ENCODE data around the gene CPAMD8. TPM values are rescaled to one million over a fixed set of nuclear protein-coding genes. Genes with fewer than 3 reads are reported as not detected.
"Not testable (repeated sequence)": the region's sequence is repeated elsewhere in the genome, so short reads cannot be mapped to it uniquely, and the experiment has no call there.

Gene CPAMD8
- total RNA-seq, 2 donors from 2014 or later: 134 to 216 TPM

GRCh38 chr19:16942583-16942982 is 84.0 kb downstream of the CPAMD8 start:
- Histone ChIP-seq H3K27ac (no peak overlapping the region), H3K4me1 (replicated peaks) (no peaks in the 10 kb centered on the region), H3K36me3 (no peaks in the 10 kb centered on the region), H3K27me3 (replicated peaks; ENCODE audit: insufficient read depth) (no peaks in the 10 kb centered on the region), H3K9me3 (no peaks in the 10 kb centered on the region), H3K4me3 (no peak overlapping the region)
- WGBS: 64% methylated on average over 6 of the region's 6 CpGs
- intact Hi-C loops (cut with DNase I): no loop called here
- DNase-seq (ENCODE audit: low spot score): no peak
- TF ChIP-seq CTCF (IDR thresholded peaks at IDR 0.05): no peak
- TF ChIP-seq POLR2A (IDR thresholded peaks at IDR 0.05): no peak
- no peak for TF ChIP-seq POLR2AphosphoS5 (IDR thresholded peaks at IDR 0.05)

GRCh38 chr19:16940626-16941025 is 86.0 kb downstream of the CPAMD8 start:
- no peak overlapping the region for H3K4me3 ChIP-seq
- H3K9me3 ChIP-seq: no peaks in the 10 kb centered on the region
- intact Hi-C loops (cut with DNase I): no loop called here
- no peaks in the 10 kb centered on the region for H3K27me3 ChIP-seq (replicated peaks; ENCODE audit: insufficient read depth)
- no peaks in the 10 kb centered on the region for H3K36me3 ChIP-seq
- H3K4me1 ChIP-seq (replicated peaks): no peaks in the 10 kb centered on the region
- H3K27ac ChIP-seq: no peak overlapping the region
- DNase-seq (ENCODE audit: low spot score): no peak
- TF ChIP-seq POLR2AphosphoS5 (IDR thresholded peaks at IDR 0.05) (no peak), CTCF (IDR thresholded peaks at IDR 0.05) (no peak)
- WGBS: 87% methylated on average over 9 of the region's 9 CpGs

GRCh38 chr19:16940063-16940462 is 86.5 kb downstream of the CPAMD8 start:
- DNase-seq (ENCODE audit: low spot score): not testable (repeated sequence)

GRCh38 chr19:16938211-16938610 is 88.4 kb downstream of the CPAMD8 start:
- Histone ChIP-seq H3K4me3 (no peak overlapping the region), H3K27ac (no peak overlapping the region), H3K36me3 (no peaks in the 10 kb centered on the region), H3K27me3 (replicated peaks; ENCODE audit: insufficient read depth) (no peaks in the 10 kb centered on the region), H3K4me1 (replicated peaks) (no peaks in the 10 kb centered on the region), H3K9me3 (no peaks in the 10 kb centered on the region)
- intact Hi-C loops (cut with DNase I): no loop called here
- TF ChIP-seq POLR2AphosphoS5 (IDR thresholded peaks at IDR 0.05) (no peak), CTCF (IDR thresholded peaks at IDR 0.05) (no peak), POLR2A (IDR thresholded peaks at IDR 0.05) (no peak)
- no peak for DNase-seq (ENCODE audit: low spot score)
- 89% methylated on average over 11 of the region's 11 CpGs for WGBS

More at GRCh38 chr19:16940063-16940462, 86.5 kb downstream of the CPAMD8 start:
- H3K36me3 ChIP-seq; H3K27ac ChIP-seq; intact Hi-C loops (cut with DNase I); H3K9me3 ChIP-seq; H3K4me1 ChIP-seq (replicated peaks); H3K27me3 ChIP-seq (replicated peaks; ENCODE audit: insufficient read depth); H3K4me3 ChIP-seq: not testable (repeated sequence)
- 93% methylated on average over 7 of the region's 7 CpGs for WGBS

GRCh38 chr19:16937796-16938195 is 88.8 kb downstream of the CPAMD8 start:
- H3K9me3 ChIP-seq; DNase-seq (ENCODE audit: low spot score); intact Hi-C loops (cut with DNase I); H3K27me3 ChIP-seq (replicated peaks; ENCODE audit: insufficient read depth); H3K4me3 ChIP-seq; H3K4me1 ChIP-seq (replicated peaks); H3K27ac ChIP-seq; H3K36me3 ChIP-seq: not testable (repeated sequence)
- 97% methylated on average over 12 of the region's 12 CpGs for WGBS

GRCh38 chr19:16936901-16937300 is 89.7 kb downstream of the CPAMD8 start:
- 94% methylated on average over 2 of the region's 2 CpGs for WGBS
- intact Hi-C loops (cut with DNase I): no loop called here
- Histone ChIP-seq H3K27ac (no peak overlapping the region), H3K4me3 (no peak overlapping the region), H3K9me3 (no peaks in the 10 kb centered on the region), H3K4me1 (replicated peaks) (no peaks in the 10 kb centered on the region), H3K36me3 (no peaks in the 10 kb centered on the region), H3K27me3 (replicated peaks; ENCODE audit: insufficient read depth) (no peaks in the 10 kb centered on the region)
- no peak for TF ChIP-seq POLR2A (IDR thresholded peaks at IDR 0.05)
- TF ChIP-seq CTCF (IDR thresholded peaks at IDR 0.05): no peak
- no peak for TF ChIP-seq POLR2AphosphoS5 (IDR thresholded peaks at IDR 0.05)
- no peak for DNase-seq (ENCODE audit: low spot score)
